K562 (cell line): ENCODE results near the gene DAB2IP. TPM values are rescaled to one million over a fixed set of nuclear protein-coding genes. Genes with fewer than 3 reads are reported as not detected.

ENCODE experiments used
- ATAC-seq: fragments of 200-7000 bp; cut with Tn5 transposase; 3 replicates; pipeline ENCODE4 v1.9.1; 2020; ENCODE audit warnings: moderate library complexity
- BruUV-seq: library from RNA; stranded (reverse); fragments of 400-500 nt; replicated peaks from 2 replicates; lab custom pipeline; 2021; lab: Mats Ljungman, UMichigan
- CTCF ChIA-PET: fragments of 300-600 bp; formaldehyde crosslinking; extraction: SDS; loops from one replicate; lab custom pipeline; 2021; ENCODE audit warnings: low intra/inter-chr PET ratio; lab: Yijun Ruan, JAX
- POLR2A ChIA-PET: fragments of 300-600, 350-650 bp; sonication (Branson Sonifier 250); formaldehyde crosslinking; extraction: SDS; loops from one replicate; lab custom pipeline; 2021; ENCODE audit warnings: antibody characterized with exemption, inconsistent platforms; lab: Yijun Ruan, JAX
- DNase-seq, 4 experiments: peaks; one replicate each; pipeline versions ENCODE4 v3.0.0 to v3.0.0-alpha.2; 2011 to 2018; ENCODE audit warnings: low spot score in 3 of 4, mixed read lengths in 3 of 4; ENCODE audit errors: extremely low read depth in 1 of 4
- FAIRE-seq: peaks from 2 replicates; lab custom pipeline; 2011; peaks lifted over from hg19 to GRCh38; lab: Jason Lieb, UNC
- H2AFZ ChIP-seq: 2 replicates; pipeline ENCODE4 v1.6.0; 2011; ENCODE audit warnings: low read depth, low read length, control low read depth, inconsistent platforms
- H3K27ac ChIP-seq: fragments of 200-600 bp; 3 replicates; pipeline ENCODE4 v1.8.0; 2011; ENCODE audit warnings: low read depth, mild to moderate bottlenecking, control low read depth, inconsistent platforms, low read length, moderate library complexity, mixed read lengths; ENCODE audit errors: extremely low read depth
- H3K27me3 ChIP-seq, 2 experiments: fragments of 300-600 bp in 1 of 2; 2 replicates in 1 of 2; 3 replicates in 1 of 2; pipeline versions ENCODE4 v1.6.0 to v1.8.0; 2011; ENCODE audit warnings: inconsistent platforms in 2 of 2, low read length in 2 of 2, mild to moderate bottlenecking in 1 of 2, mixed read lengths in 1 of 2, moderate library complexity in 1 of 2; ENCODE audit not compliant: control insufficient read depth in 2 of 2, insufficient read depth in 2 of 2
- H3K36me3 ChIP-seq: fragments of 300-600 bp; 3 replicates; pipeline ENCODE4 v1.8.0; 2011; ENCODE audit warnings: mild to moderate bottlenecking, low read length, inconsistent platforms; ENCODE audit not compliant: control insufficient read depth, insufficient read depth
- H3K4me1 ChIP-seq, 2 experiments: fragments of 200-600 bp in 1 of 2; replicated peaks in 1 of 2; 2 replicates in 1 of 2; 3 replicates in 1 of 2; pipeline versions ENCODE4 v1.5.1 to v1.8.0; 2011; ENCODE audit warnings: inconsistent platforms in 2 of 2, low read length in 2 of 2, mild to moderate bottlenecking in 1 of 2, mixed read lengths in 1 of 2, moderate library complexity in 1 of 2; ENCODE audit not compliant: control insufficient read depth in 2 of 2, insufficient read depth in 2 of 2
- H3K4me2 ChIP-seq: 2 replicates; pipeline ENCODE4 v1.6.1; 2011; ENCODE audit warnings: low read length, control low read depth, inconsistent platforms, mixed read lengths; ENCODE audit not compliant: insufficient read depth
- H3K4me3 ChIP-seq: fragments of 200-600 bp; sonication (generic), shearing (Covaris generic); 2 replicates; pipeline ENCODE4 v1.5.1; 2016; ENCODE audit warnings: control low read depth, inconsistent platforms
- H3K79me2 ChIP-seq: fragments of 200-600 bp; 3 replicates; pipeline ENCODE4 v1.8.0; 2011; ENCODE audit warnings: low read length, inconsistent platforms; ENCODE audit not compliant: control insufficient read depth, insufficient read depth
- H3K9ac ChIP-seq, 2 experiments: 2 replicates each; pipeline versions ENCODE4 v1.6.0 to v1.6.1; 2011; ENCODE audit warnings: low read depth in 2 of 2, low read length in 2 of 2, control low read depth in 1 of 2, inconsistent platforms in 1 of 2, mild to moderate bottlenecking in 1 of 2, mixed read lengths in 1 of 2; ENCODE audit not compliant: insufficient read depth in 1 of 2
- H3K9me1 ChIP-seq: one replicate; pipeline ENCODE4 v1.6.0; 2011; ENCODE audit warnings: inconsistent platforms, mild to moderate bottlenecking, low read length, moderate library complexity; ENCODE audit not compliant: control insufficient read depth, insufficient read depth
- H3K9me3 ChIP-seq: replicated peaks from 2 replicates; pipeline ENCODE4 v1.5.1; 2011; ENCODE audit warnings: low read depth, low read length, inconsistent platforms; ENCODE audit not compliant: control insufficient read depth, insufficient read depth
- H4K20me1 ChIP-seq: replicated peaks from 2 replicates; pipeline ENCODE4 v1.6.1; 2011; ENCODE audit warnings: low read length, inconsistent platforms, mixed read lengths; ENCODE audit not compliant: control insufficient read depth, insufficient read depth
- CHAMP1 ChIP-seq: fragments of 450-650 bp; IDR thresholded peaks from 2 replicates; pipeline ENCODE4 v1.6.1; 2016; ENCODE audit warnings: mild to moderate bottlenecking
- DDX20 ChIP-seq: fragments of 450-650 bp; IDR thresholded peaks from 2 replicates; pipeline ENCODE4 v1.6.1; 2016; ENCODE audit warnings: missing genetic modification characterization, low read depth, mild to moderate bottlenecking, missing compliant biosample characterization, moderate library complexity
- GATAD2A ChIP-seq: fragments of 450-650 bp; IDR thresholded peaks from 2 replicates; pipeline ENCODE4 v1.6.1; 2017
- HCFC1 ChIP-seq: IDR thresholded peaks from 2 replicates; pipeline ENCODE4 v1.6.1; 2012; ENCODE audit warnings: low read depth, low read length, improper control_type of control experiment
- IRF2 ChIP-seq: sonication (generic); formaldehyde crosslinking; IDR thresholded peaks from 2 replicates; pipeline ENCODE4 v1.8.1; 2022; ENCODE audit warnings: mild to moderate bottlenecking, missing genetic modification reagents
- SMC3 ChIP-seq: conservative IDR thresholded peaks from 2 replicates; pipeline ENCODE4 v1.6.1; 2011; ENCODE audit warnings: low read depth, low read length, improper control_type of control experiment; ENCODE audit not compliant: insufficient read depth
- TBP ChIP-seq: optimal IDR thresholded peaks from 2 replicates; pipeline ENCODE3; 2011; ENCODE audit warnings: low read depth, low read length, improper control_type of control experiment
- WHSC1 ChIP-seq: IDR thresholded peaks from one replicate; pipeline ENCODE4 v1.6.1; 2012; ENCODE audit warnings: low read length, control low read depth, inconsistent platforms
- XRCC5 ChIP-seq: fragments of 200-400 bp; formaldehyde crosslinking; IDR thresholded peaks from 2 replicates; pipeline ENCODE4 v1.6.1; 2017; ENCODE audit warnings: low read depth, mild to moderate bottlenecking, low read length
- ZBTB7A ChIP-seq: IDR thresholded peaks from 2 replicates; pipeline ENCODE4 v1.6.1; 2011; ENCODE audit warnings: low read depth, mild to moderate bottlenecking, low read length, moderate library complexity, borderline replicate concordance; ENCODE audit not compliant: control insufficient read depth
- ZFPM2 ChIP-seq: fragments of 250-450 bp; sonication (Bioruptor Pico); IDR thresholded peaks from 2 replicates; pipeline ENCODE4 v1.5.1; 2022; ENCODE audit warnings: mild to moderate bottlenecking
- ZKSCAN1 ChIP-seq: fragments of 150-350 bp; IDR thresholded peaks from 2 replicates; pipeline ENCODE4 v1.6.1; 2016; ENCODE audit warnings: low read depth, low read length
- ZKSCAN8 ChIP-seq: fragments of 200-800 bp; sonication (Bioruptor generic); IDR thresholded peaks from 2 replicates; pipeline ENCODE4 v1.6.1; 2016; ENCODE audit warnings: missing genetic modification characterization, missing compliant biosample characterization
- ZNF384 ChIP-seq: IDR thresholded peaks from 2 replicates; pipeline ENCODE4 v1.6.1; 2012; ENCODE audit warnings: low read depth, low read length, improper control_type of control experiment
- ZNF445 ChIP-seq: fragments of 250-450 bp; sonication (Bioruptor Pico); IDR thresholded peaks from 2 replicates; pipeline ENCODE4 v1.4.0; 2020; ENCODE audit warnings: low read depth, mild to moderate bottlenecking, moderate library complexity
- whole genome bisulfite sequencing: fragments of 100-300 bp; shearing (Covaris generic); methylation state at CpG from one replicate; pipeline ENCODE4 v1.1.6; 2016; ENCODE audit warnings: low coverage, mixed read lengths; ENCODE audit not compliant: insufficient coverage; ENCODE audit errors: missing lambda C conversion rate; 5-methylcytosine and 5-hydroxymethylcytosine counted together
- in situ Hi-C: fragments of 300-500 bp; cut with MboI; formaldehyde crosslinking; loops from 4 replicates; pipeline ENCODE4 v1.15.0; 2018; ENCODE audit warnings: inconsistent platforms, mixed read lengths
- intact Hi-C: fragments of 100-400 bp; cut with micrococcal nuclease; formaldehyde crosslinking; loops from 2 replicates; pipeline ENCODE4 v1.14.2; 2022
- polyA plus RNA-seq, 8 experiments: library from polyadenylated mRNA; depleted of rRNA in 4 of 8; stranded (reverse) in 5 of 8; unstranded in 3 of 8; fragments of >200 nt; fragmentation: Nextera tagmentation in 2 of 8; fragmentation: Illumina TruSeq in 1 of 8; extraction: Ambion mirVana in 2 of 8; extraction: Trizol in 1 of 8; gene quantifications; 2 replicates each; pipeline versions ENCODE4 v1.2.1 to v1.2.3, GENCODE V29; 2011 to 2014; ENCODE audit warnings: inconsistent platforms in 1 of 8, missing spikeins in 1 of 8
- total RNA-seq, 7 experiments: library from RNA; depleted of rRNA in 6 of 7; stranded (reverse); fragments of >200 nt in 6 of 7; fragmentation: Illumina TruSeq in 2 of 7; extraction: Trizol in 2 of 7; gene quantifications; 2 replicates each; pipeline versions ENCODE4 v1.2.1 to v1.2.3, GENCODE V29; 2011 to 2021; ENCODE audit warnings: low replicate concordance in 1 of 7
- TF ChIP-seq, protein P1 (sequence below): sonication (generic); formaldehyde crosslinking; IDR thresholded peaks from 2 replicates; pipeline ENCODE4 v1.8.0; 2023; ENCODE audit warnings: missing genetic modification reagents, mild to moderate bottlenecking, borderline replicate concordance

DAB2IP gene
- total and polyA plus RNA-seq, 9 of the 15 experiments (the other 6 are each of a cell fraction or from before 2014, with no cell fraction given): 0.04 to 0.31 (median 0.08) TPM; not detected in 5

DNA sequence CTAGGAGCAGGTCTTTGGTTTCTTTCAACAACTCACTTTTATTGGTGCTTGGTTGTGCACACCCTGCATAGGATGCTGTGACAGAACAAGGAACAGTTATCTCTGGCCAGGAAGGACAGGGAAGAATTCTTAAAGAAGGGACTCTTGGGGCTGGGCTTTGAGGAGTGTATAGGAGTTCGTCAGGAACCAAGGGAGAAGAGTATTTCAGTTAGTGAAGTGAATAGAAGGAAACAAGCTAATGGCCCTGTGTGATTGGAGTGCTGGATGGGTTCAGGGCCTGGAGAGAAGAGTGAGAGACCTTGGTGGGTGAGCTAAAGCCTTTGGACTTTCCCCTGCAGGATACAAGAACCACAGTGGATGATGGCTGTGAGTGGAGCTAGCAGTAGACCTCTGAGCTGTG lies 32.2 kb downstream of the DAB2IP start:
- H3K9me3 ChIP-seq: no peaks in the 10 kb centered on the region
- peaks cover 0 to under 1% of the 10 kb centered on the region in 2 experiments; a peak in 1 of 5 replicates for H3K4me1 ChIP-seq
- intact Hi-C loops: loop anchor here (1.0 kb wide), 3 partner anchors 43 to 137 kb away; no protein-coding TSS in a partner anchor
- FAIRE-seq (no peak), ATAC-seq (no peak), DNase-seq (no peak)
- no peaks in the 10 kb centered on the region for H3K9me1 ChIP-seq
- H3K4me2 ChIP-seq: no peak overlapping the region
- H2AFZ ChIP-seq: no peak overlapping the region
- H3K4me3 ChIP-seq: no peak overlapping the region
- in situ Hi-C loops: loop anchor here (25.0 kb wide), 1 partner anchor 654 kb away; no protein-coding TSS in a partner anchor
- H3K27me3 ChIP-seq: peaks cover 0 to 9% of the 10 kb centered on the region in 2 experiments; a peak in 3 of 5 replicates
- no peaks in the 10 kb centered on the region for H3K79me2 ChIP-seq
- peaks cover 26% of the 10 kb centered on the region for H4K20me1 ChIP-seq
- BruUV-seq: no TSS peak
- CTCF ChIA-PET: interaction anchor here (0.6 to 1.1 kb wide), 2 partner anchors 138 to 140 kb away, joined by 3 to 8 read pairs; no protein-coding TSS in a partner anchor
- H3K36me3 ChIP-seq: no peaks in the 10 kb centered on the region
- no peak overlapping the region for H3K27ac ChIP-seq
- WGBS: 0% methylated on average over 1 of the region's 1 CpG
- no peak overlapping the region for H3K9ac ChIP-seq
- POLR2A ChIA-PET: interaction anchor here (0.6 to 2.0 kb wide), 3 partner anchors 9 to 27 kb away, joined by 3 to 6 read pairs (median 4); no protein-coding TSS in a partner anchor
- TF ChIP-seq XRCC5 (no peak), ZKSCAN1 (no peak), ZNF445 (CRISPR knock-in tag) (no peak), ZFPM2 (no peak), WHSC1 (no peak), TBP (no peak), ZNF384 (no peak), CHAMP1 (no peak), HCFC1 (no peak), DDX20 (no peak), IRF2 (CRISPR knock-in tag) (no peak), ZKSCAN8 (CRISPR knock-in tag) (no peak), ZBTB7A (no peak), SMC3 (no peak), GATAD2A (no peak)
- TF ChIP-seq, protein P1, sequence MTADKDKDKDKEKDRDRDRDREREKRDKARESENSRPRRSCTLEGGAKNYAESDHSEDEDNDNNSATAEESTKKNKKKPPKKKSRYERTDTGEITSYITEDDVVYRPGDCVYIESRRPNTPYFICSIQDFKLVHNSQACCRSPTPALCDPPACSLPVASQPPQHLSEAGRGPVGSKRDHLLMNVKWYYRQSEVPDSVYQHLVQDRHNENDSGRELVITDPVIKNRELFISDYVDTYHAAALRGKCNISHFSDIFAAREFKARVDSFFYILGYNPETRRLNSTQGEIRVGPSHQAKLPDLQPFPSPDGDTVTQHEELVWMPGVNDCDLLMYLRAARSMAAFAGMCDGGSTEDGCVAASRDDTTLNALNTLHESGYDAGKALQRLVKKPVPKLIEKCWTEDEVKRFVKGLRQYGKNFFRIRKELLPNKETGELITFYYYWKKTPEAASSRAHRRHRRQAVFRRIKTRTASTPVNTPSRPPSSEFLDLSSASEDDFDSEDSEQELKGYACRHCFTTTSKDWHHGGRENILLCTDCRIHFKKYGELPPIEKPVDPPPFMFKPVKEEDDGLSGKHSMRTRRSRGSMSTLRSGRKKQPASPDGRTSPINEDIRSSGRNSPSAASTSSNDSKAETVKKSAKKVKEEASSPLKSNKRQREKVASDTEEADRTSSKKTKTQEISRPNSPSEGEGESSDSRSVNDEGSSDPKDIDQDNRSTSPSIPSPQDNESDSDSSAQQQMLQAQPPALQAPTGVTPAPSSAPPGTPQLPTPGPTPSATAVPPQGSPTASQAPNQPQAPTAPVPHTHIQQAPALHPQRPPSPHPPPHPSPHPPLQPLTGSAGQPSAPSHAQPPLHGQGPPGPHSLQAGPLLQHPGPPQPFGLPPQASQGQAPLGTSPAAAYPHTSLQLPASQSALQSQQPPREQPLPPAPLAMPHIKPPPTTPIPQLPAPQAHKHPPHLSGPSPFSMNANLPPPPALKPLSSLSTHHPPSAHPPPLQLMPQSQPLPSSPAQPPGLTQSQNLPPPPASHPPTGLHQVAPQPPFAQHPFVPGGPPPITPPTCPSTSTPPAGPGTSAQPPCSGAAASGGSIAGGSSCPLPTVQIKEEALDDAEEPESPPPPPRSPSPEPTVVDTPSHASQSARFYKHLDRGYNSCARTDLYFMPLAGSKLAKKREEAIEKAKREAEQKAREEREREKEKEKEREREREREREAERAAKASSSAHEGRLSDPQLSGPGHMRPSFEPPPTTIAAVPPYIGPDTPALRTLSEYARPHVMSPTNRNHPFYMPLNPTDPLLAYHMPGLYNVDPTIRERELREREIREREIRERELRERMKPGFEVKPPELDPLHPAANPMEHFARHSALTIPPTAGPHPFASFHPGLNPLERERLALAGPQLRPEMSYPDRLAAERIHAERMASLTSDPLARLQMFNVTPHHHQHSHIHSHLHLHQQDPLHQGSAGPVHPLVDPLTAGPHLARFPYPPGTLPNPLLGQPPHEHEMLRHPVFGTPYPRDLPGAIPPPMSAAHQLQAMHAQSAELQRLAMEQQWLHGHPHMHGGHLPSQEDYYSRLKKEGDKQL (CRISPR knock-in tag): no peak
